Neural progenitor cell (in vitro differentiated cells): Measurements from ENCODE around the gene UBA6.

ENCODE experiments used
- CTCF ChIP-seq: fragments of 200-600 bp; sonication (generic); IDR thresholded peaks from 2 replicates; pipeline ENCODE4 v1.5.1; 2017; ENCODE audit warnings: antibody characterized with exemption, mild to moderate bottlenecking
- EZH2 ChIP-seq: fragments of 200-600 bp; sonication (generic); IDR thresholded peaks from 2 replicates; pipeline ENCODE4 v1.6.1; 2017; ENCODE audit warnings: antibody characterized with exemption, mild to moderate bottlenecking, moderate library complexity

- TF ChIP-seq CTCF (no peak), EZH2 (no peak)
Measured at GRCh38 chr4:67684839-67685531, 16.0 kb downstream of the UBA6 start.
